GM21447 (cell line): Measurements from ENCODE around the gene TICRR.
"Not testable (repeated sequence)": the region's sequence is repeated elsewhere in the genome, so short reads cannot be mapped to it uniquely, and the experiment has no call there.

ENCODE experiments used
- ATAC-seq: cut with Tn5 transposase; IDR thresholded peaks from one replicate; pipeline ENCODE4 v1.9.1; 2021; ENCODE audit not compliant: unreplicated experiment

Gene TICRR

DNA sequence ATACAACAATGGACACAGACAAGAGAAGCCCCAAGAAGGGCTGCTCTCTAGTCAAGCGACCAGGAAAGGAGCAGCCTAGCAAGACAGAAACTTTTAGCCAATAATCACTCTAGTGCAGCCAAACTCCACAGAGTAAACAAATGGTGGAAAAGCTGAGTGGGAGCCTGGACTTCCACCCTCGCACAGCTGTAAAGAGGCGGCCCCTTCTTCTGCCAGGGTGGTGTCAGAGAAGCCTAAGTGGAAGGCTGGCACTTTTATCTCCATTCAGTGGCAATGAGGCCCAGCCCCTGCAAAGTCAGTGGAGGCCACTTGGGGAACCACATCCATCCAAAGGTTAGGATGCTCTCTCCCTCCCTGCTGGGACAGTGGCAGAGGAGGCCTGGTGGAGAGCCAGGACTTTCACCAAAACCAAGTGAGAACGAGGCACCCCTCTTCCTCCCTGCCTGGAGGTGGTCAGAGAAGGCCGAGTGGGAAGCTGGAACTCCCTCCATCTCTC, 15.5 kb upstream of the TICRR start:
- ATAC-seq = no peak

- ATAC-seq = no peak
Measured at GRCh38 chr15:89566181-89566580, 9.1 kb upstream of the TICRR start.

GRCh38 chr15:89566621-89567294, 8.5 kb upstream of the TICRR start:
- ATAC-seq = no peak

DNA sequence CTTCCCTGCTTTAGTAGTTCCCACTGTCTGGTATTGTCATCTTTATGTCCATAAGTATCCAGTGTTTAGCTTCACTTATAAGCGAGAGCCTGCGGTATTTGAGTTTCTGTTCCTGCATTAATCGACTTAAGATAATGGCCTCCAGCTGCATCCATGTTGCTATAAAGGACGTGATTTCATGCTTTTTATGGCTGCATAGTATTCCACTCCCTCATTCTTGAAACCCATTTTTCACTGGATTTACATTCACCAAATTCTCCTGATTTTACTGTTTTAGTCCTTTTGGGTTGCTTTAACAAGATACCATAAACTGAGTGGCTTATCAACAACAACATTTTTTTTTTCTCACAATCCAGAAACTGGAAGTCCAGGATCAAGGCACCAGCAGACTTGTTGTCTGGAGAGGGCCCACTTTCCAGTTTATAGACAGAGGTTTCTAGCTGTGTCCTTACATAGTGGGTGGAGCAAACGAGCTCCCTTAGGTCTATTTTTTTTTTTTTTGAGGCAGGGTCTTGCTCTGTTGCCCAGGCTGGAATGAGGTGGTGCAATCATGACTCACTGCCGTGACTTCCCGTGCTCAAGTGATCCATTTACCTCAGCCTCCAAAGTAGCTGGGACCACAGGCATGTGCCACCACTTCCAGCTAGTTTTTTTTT, 6.1 kb upstream of the TICRR start:
- no peak for ATAC-seq

DNA sequence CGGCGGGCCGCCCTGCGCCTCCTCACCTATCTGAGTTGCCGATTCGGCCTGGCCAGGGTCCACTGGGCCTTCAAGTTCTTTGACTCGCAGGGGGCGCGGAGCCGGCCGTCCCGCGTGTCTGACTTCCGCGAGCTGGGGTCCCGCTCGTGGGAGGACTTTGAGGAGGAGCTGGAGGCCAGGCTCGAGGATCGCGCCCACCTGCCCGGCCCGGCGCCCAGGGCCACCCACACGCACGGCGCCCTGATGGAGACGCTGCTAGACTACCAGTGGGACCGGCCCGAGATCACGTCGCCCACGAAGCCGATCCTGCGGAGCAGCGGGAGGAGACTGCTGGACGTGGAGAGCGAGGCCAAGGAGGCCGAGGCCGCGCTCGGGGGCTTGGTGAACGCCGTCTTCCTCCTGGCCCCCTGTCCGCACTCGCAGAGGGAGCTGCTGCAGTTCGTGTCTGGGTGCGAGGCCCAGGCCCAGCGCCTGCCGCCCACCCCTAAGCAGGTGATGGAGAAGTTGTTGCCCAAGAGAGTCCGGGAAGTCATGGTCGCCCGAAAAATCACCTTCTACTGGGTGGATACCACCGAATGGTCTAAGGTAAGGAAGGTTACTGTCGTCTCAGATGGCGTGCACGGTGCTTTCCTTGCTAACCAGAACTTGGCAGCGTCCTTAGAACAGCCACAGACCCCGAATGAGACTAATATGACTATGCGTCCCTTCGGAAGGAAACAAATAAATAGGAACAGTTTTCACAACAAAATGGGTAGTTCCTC, 567 bp downstream of the TICRR start:
- peak; percentile 9 for ATAC-seq

DNA sequence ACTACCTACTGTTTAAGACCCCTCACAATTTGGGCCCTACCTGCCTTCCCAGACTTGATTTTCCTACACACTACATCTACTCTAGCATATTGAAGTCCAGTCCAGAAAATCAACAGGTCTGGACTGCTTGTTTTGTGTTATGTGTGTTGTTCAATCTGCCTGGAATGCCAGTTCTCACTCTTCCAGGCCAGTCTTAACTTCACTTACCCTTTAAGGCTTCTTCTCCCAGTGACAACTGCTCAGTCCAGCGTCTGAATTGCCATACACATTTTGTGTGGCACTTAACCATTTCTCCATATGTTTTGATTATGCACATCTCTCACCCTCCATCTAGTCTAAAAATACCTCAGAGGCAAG, 1.1 kb downstream of the TICRR start:
- no peak for ATAC-seq

GRCh38 chr15:89577776-89578115, 2.5 kb downstream of the TICRR start:
- no peak for ATAC-seq

DNA sequence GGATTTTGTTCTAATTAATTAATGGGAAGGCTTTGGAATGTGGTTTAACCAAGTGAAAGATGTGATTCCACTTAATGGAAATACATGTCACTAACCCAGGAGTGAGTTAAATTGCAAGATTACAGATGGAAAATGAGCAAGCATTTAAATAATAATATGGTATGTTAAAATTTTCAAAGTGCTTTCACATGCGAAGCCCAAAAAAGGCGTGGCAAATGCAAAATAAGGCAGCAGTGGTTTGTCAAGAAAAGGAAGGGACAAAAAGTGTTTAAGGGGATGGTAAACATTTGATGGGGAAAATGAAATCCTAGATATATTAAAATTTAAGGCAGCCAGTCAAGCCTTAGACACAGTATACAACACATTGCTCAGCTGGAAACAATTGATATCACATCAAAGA, 2.9 kb downstream of the TICRR start:
- ATAC-seq = no peak

- ATAC-seq = not testable (repeated sequence)
Measured at GRCh38 chr15:89580747-89581146, 5.5 kb downstream of the TICRR start.

DNA sequence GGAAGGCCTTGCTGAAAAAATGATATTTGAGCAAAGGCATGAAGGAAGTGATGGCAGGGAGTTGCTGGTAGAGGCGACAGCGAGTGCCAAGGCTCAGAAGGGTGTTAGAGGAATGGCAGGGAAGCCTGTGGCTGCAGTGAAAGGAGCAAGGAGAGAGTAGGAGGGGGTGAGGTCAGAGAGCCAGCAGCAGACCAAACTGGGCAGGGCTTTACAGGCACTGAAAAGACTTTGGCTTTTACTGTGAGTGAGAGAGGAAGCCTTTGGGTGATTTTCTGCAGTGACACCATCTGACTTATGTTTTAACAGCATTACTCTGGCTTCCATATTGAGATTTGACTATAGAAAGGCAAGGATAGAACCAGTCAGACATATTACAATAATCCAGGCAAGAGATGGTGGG, 11.4 kb downstream of the TICRR start:
- ATAC-seq = no peak

- no peak for ATAC-seq
Measured at GRCh38 chr15:89587955-89588354, 12.7 kb downstream of the TICRR start.

DNA sequence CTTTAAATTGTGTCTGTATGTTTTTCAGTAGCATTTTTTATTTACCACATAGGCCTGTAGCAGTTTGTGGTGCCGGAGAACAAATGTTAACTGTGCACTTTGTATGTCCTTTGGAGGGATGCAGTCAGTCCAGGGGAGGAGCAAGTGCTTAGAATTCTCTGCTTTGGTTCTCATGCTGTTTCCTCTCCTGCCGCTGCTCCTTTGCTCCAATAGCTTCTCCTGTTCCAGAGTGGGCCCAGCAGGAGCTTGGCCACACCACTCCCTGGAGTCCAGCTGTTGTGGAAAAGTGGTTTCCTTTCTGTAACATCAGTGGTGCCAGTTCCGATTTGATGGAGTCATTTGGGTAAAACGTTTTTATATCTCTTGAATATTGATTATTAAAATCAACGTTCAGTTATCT, 16.6 kb downstream of the TICRR start:
- no peak for ATAC-seq

DNA sequence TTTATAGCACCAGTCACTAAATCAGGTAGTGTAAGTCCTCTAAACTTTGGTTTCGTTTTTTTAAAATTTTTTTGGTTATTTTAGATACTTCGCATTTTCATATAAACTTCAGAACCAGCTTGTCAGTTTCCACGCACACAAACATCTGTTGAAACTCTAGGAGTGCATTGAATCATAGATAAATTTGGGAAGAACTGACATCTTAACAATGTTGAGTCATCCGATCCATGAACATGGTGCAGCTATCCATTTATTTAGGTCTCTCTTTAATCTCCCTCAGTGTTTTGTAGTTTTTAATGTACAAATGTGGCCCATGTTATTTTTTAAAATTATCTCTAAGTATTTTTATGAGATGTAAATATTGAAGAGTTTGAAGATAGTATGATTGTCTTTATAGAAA, 17.7 kb downstream of the TICRR start:
- ATAC-seq = no peak

DNA sequence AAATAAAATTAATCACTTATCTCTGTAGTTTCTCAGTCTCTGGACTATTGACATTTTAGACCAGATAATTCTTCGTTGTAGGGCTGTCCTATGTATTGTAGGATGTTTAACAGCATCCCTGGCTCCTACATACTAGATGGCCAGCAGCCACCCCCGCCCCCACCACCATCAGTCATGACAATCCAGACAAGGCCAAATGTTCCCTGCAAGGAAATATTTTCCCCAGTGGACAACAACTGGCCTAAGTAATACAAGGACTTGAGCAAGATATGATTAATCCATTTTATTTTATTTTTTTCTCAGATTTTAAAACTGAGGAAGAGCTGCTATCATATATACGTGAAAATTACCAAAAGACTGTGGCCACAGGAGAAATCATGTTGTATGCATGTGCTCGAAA, 23.8 kb downstream of the TICRR start:
- ATAC-seq = no peak

DNA sequence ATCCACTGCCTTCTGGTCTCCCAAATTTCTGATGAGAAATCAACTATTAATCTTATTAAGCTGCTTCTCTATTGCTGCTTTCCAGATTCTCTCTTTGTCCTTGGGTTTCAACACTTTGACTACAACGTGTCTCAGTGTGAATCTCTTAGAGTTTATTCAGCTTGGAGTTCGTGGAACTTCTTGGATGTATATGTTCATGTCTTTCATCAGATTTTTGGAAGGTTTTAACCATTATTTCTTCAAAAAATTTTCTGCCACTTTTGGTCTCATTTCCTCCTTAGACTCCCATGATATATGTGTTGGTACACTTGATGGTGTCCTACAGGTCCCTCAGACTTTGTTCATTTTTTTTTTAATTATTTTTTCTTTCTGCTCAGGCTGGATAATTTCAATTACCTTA, 36.0 kb downstream of the TICRR start:
- no peak for ATAC-seq

DNA sequence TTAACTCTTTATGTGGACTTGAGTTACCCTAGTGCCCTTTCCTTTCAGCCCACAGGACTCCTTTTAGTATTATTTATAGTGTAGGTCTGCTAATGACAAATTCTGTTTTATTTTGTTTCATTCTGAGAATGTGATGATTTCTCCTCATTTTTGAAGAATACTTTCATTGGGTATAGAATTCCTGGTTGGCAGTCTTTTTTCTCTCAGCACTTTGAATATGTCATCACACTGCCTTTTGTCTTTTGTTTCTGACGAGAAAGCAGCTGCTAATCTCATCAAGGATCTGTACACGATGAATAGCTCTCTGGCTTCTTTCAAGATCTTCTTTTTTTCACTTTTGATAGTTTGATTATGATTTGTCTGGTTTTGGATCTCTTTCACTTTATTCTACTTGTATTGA, 37.8 kb downstream of the TICRR start:
- ATAC-seq = no peak

DNA sequence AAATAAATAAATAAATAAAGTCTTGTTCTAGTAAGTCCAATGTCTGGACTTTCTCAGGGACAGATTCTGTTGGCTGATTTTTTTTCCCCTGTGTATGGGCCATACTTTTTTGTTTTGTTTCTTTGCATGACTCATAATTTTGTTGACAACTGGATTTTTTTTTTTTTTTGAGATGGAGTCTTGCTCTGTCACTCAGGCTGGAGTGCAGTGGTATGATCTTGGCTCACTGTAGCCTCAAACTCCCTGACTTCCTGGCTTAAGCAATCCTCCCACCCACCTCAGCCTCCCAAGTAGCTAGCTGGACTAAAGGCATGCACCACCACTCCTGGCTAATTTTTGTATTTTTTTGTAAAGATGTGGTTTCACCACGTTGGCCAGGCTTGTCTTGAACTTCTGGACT, 38.9 kb downstream of the TICRR start:
- no peak for ATAC-seq

- no peak for ATAC-seq
Measured at GRCh38 chr15:89615135-89615534, 39.9 kb downstream of the TICRR start.

DNA sequence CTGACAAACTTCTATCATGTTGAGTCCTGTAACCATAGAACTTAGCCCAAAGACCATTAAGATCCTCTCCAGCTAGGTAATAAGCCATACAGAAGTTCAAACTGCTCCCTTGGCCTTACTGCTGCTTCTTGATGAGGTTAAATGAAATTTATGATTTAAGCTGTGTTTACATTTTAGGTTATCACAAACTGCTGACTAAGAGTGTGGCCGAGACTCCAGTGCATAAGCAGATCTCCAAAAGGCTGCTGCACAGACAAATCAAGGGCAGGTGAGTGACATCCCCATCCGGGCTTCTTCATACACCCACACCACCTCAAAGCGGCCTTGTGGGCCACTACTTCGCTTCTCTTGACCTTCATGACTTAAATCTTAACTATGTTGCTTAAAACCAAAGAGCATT, 41.0 kb downstream of the TICRR start:
- ATAC-seq = no peak

- no peak for ATAC-seq
Measured at GRCh38 chr15:89621547-89621946, 46.3 kb downstream of the TICRR start.

DNA sequence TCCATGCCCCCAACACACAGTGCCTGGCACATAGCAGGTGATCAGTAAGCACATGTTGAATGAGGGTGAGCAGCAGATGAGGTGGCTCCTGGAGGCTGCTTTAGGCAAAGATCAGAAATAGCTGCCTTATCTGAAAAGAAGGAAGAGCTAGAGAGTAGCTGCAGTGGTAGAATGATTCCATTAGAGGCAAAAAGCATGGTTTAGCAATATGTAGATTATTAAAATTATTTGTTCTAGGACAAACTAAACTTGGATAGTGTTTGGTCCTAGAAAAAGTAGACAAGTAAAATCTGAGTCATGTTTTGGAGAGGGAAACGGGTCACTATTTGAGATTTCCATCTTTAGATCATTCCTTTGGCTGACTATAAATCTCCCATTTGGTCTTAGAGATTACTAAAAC, 47.9 kb downstream of the TICRR start:
- no peak for ATAC-seq

- no peak for ATAC-seq
Measured at GRCh38 chr15:89625716-89626115, 50.4 kb downstream of the TICRR start.
